HepG2 (cell line): Measurements from ENCODE around the gene TRIM58. TPM values are rescaled to one million over a fixed set of nuclear protein-coding genes. Genes with fewer than 3 reads are reported as not detected.

Experiments used
- ATAC-seq: fragments of 200-7000 bp; cut with Tn5 transposase; 3 replicates; pipeline ENCODE4 v1.9.1; 2020; ENCODE audit warnings: mild to moderate bottlenecking, moderate library complexity
- BruUV-seq: library from RNA; stranded (reverse); fragments of 400-500 nt; replicated peaks from 2 replicates; lab custom pipeline; 2021; lab: Mats Ljungman, UMichigan
- CTCF ChIA-PET: fragments of 300-600 bp; formaldehyde crosslinking; extraction: SDS; loops from one replicate; lab custom pipeline; 2021; ENCODE audit warnings: low total read pairs, inconsistent platforms, low intra/inter-chr PET ratio; lab: Yijun Ruan, JAX
- POLR2A ChIA-PET: fragments of 350-600 bp; sonication (Branson Sonifier 250); formaldehyde crosslinking; loops from one replicate; lab custom pipeline; 2020; ENCODE audit warnings: antibody characterized with exemption, inconsistent platforms; lab: Yijun Ruan, JAX
- DNase-seq: peaks from one replicate; pipeline ENCODE4 v3.0.0-alpha.2; 2015; ENCODE audit warnings: low spot score
- FAIRE-seq: peaks from 3 replicates; lab custom pipeline; 2011; peaks lifted over from hg19 to GRCh38; lab: Jason Lieb, UNC
- H2AFZ ChIP-seq: one replicate; pipeline ENCODE4 v1.6.1; 2011; ENCODE audit warnings: low read length, inconsistent platforms
- H3K27ac ChIP-seq: fragments of 300-600 bp; 3 replicates; pipeline ENCODE4 v1.8.0; 2011; ENCODE audit warnings: mixed run types, mild to moderate bottlenecking, mixed read lengths, low read length, inconsistent platforms; ENCODE audit not compliant: insufficient read depth; ENCODE audit errors: extremely low read length
- H3K27me3 ChIP-seq, 2 experiments: fragments of 200-600 bp in 1 of 2; 2 replicates in 1 of 2; 3 replicates in 1 of 2; pipeline versions ENCODE4 v1.6.0 to v1.8.0; 2011; ENCODE audit warnings: low read length in 2 of 2, mild to moderate bottlenecking in 2 of 2, moderate library complexity in 2 of 2, inconsistent platforms in 1 of 2; ENCODE audit not compliant: insufficient read depth in 2 of 2, control insufficient read depth in 1 of 2
- H3K36me3 ChIP-seq, 2 experiments: fragments of 200-600 bp in 1 of 2; replicated peaks in 1 of 2; 2 replicates in 1 of 2; 3 replicates in 1 of 2; pipeline versions ENCODE4 v1.5.1 to v1.8.0; 2011; ENCODE audit warnings: low read length in 2 of 2, inconsistent platforms in 1 of 2; ENCODE audit not compliant: insufficient read depth in 2 of 2, control insufficient read depth in 1 of 2
- H3K4me1 ChIP-seq: 2 replicates; pipeline ENCODE4 v1.5.1; 2012; ENCODE audit warnings: low read length, inconsistent platforms; ENCODE audit not compliant: insufficient read depth
- H3K4me2 ChIP-seq: 2 replicates; pipeline ENCODE4 v1.6.0; 2011; ENCODE audit warnings: low read depth, low read length, inconsistent platforms
- H3K4me3 ChIP-seq, 3 experiments: fragments of 200-600 bp in 1 of 3; sonication (generic), shearing (Covaris generic) in 1 of 3; replicated peaks in 1 of 3; 2 replicates each; pipeline ENCODE4 v1.5.1; 2011 to 2016; ENCODE audit warnings: low read length in 3 of 3, inconsistent platforms in 2 of 3, low read depth in 2 of 3, mild to moderate bottlenecking in 2 of 3, control low read depth in 1 of 3, mixed read lengths in 1 of 3; ENCODE audit not compliant: insufficient read depth in 1 of 3
- H3K79me2 ChIP-seq: one replicate; pipeline ENCODE4 v1.6.1; 2011; ENCODE audit warnings: low read length, inconsistent platforms; ENCODE audit not compliant: insufficient read depth
- H3K9ac ChIP-seq: 2 replicates; pipeline ENCODE4 v1.6.0; 2011; ENCODE audit warnings: mild to moderate bottlenecking, low read depth, low read length, inconsistent platforms; ENCODE audit not compliant: insufficient read depth
- H3K9me3 ChIP-seq: 2 replicates; pipeline ENCODE4 v1.5.1; 2012; ENCODE audit warnings: mild to moderate bottlenecking, low read length
- H4K20me1 ChIP-seq: 2 replicates; pipeline ENCODE4 v1.6.0; 2011; ENCODE audit warnings: inconsistent platforms, mild to moderate bottlenecking, low read length, moderate library complexity; ENCODE audit not compliant: insufficient read depth
- AHDC1 ChIP-seq: sonication (generic); formaldehyde crosslinking; IDR thresholded peaks from 2 replicates; pipeline ENCODE4 v1.5.1; 2020; ENCODE audit warnings: mild to moderate bottlenecking, missing genetic modification reagents, borderline replicate concordance
- POLR2AphosphoS5 ChIP-seq: IDR thresholded peaks from 2 replicates; pipeline ENCODE4 v1.6.1; 2012; ENCODE audit warnings: low read depth, low read length
- SP4 ChIP-seq: sonication (generic); formaldehyde crosslinking; IDR thresholded peaks from 2 replicates; pipeline ENCODE4 v1.8.1; 2023; ENCODE audit warnings: mild to moderate bottlenecking, missing genetic modification reagents
- ZSCAN20 ChIP-seq: sonication (generic); formaldehyde crosslinking; IDR thresholded peaks from 2 replicates; pipeline ENCODE4 v1.4.0; 2020; ENCODE audit warnings: missing genetic modification reagents, mild to moderate bottlenecking, borderline replicate concordance
- WGBS: methylation state at CpG from one replicate; pipeline ENCODE4 v1.1.6; 2017; ENCODE audit warnings: low lambda C conversion rate; 5-methylcytosine and 5-hydroxymethylcytosine counted together
- in situ Hi-C: cut with HindIII; loops from 2 replicates; pipeline ENCODE4 v1.10.0; 2017; ENCODE audit warnings: low pct_unique_long_range_greater_than_20kb; ENCODE audit not compliant: extremely low pct_ligation_motif_present
- intact Hi-C: fragments of 100-400 bp; cut with micrococcal nuclease; formaldehyde crosslinking; loops from one replicate; pipeline ENCODE4 v1.10.0; 2022; ENCODE audit not compliant: unreplicated experiment
- polyA plus RNA-seq, 8 experiments: library from polyadenylated mRNA; depleted of rRNA in 3 of 8; stranded (reverse) in 7 of 8; unstranded in 1 of 8; fragments of >200 nt; fragmentation: Illumina TruSeq in 4 of 8; extraction: Trizol in 4 of 8; gene quantifications; 2 replicates each; pipeline versions ENCODE4 v1.2.1 to v1.2.3, GENCODE V29; 2011 to 2016; ENCODE audit warnings: low read depth in 4 of 8, missing spikeins in 1 of 8, mixed read lengths in 1 of 8; ENCODE audit not compliant: insufficient read depth in 1 of 8
- total RNA-seq, 5 experiments: library from RNA; depleted of rRNA; stranded (reverse); fragments of >200 nt; fragmentation: Illumina TruSeq; extraction: Trizol; gene quantifications; 2 replicates each; pipeline ENCODE4 v1.2.3, GENCODE V29; 2016; ENCODE audit warnings: low read depth in 1 of 5
- TF ChIP-seq, protein P1 (sequence below): sonication (generic); formaldehyde crosslinking; IDR thresholded peaks from 2 replicates; pipeline ENCODE4 v1.5.0; 2020; ENCODE audit warnings: mild to moderate bottlenecking, low read depth, missing genetic modification reagents, borderline replicate concordance

TRIM58 gene
- total and polyA plus RNA-seq, 2 of the 13 experiments (the other 11 are each of a cell fraction or from before 2014, with no cell fraction given): not detected

- no peaks in the 10 kb centered on the region for H3K4me1 ChIP-seq
- no peak overlapping the region for H2AFZ ChIP-seq
- no peak for TF ChIP-seq AHDC1 (CRISPR knock-in tag)
- TF ChIP-seq, protein P1, sequence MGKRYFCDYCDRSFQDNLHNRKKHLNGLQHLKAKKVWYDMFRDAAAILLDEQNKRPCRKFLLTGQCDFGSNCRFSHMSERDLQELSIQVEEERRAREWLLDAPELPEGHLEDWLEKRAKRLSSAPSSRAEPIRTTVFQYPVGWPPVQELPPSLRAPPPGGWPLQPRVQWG (CRISPR knock-in tag): no peak
- no peak for TF ChIP-seq SP4 (CRISPR knock-in tag)
- TF ChIP-seq ZSCAN20 (CRISPR knock-in tag): no peak
- no peak for TF ChIP-seq POLR2AphosphoS5
- in situ Hi-C loops: no loop called here
- WGBS: 28% methylated on average over 2 of the region's 2 CpGs
- intact Hi-C loops: no loop called here
- no TSS peak for BruUV-seq
- POLR2A ChIA-PET: no interaction called here
- H3K36me3 ChIP-seq: no peaks in the 10 kb centered on the region
- no peaks in the 10 kb centered on the region; a peak in 1 of 5 replicates for H3K27me3 ChIP-seq
- no peak for ATAC-seq
- CTCF ChIA-PET: no interaction called here
- H3K4me3 ChIP-seq: no peak overlapping the region
- no peak overlapping the region for H3K27ac ChIP-seq
- FAIRE-seq: no peak
- H4K20me1 ChIP-seq: no peaks in the 10 kb centered on the region
- H3K79me2 ChIP-seq: no peaks in the 10 kb centered on the region
- no peak overlapping the region for H3K4me2 ChIP-seq
- no peaks in the 10 kb centered on the region for H3K9me3 ChIP-seq
- DNase-seq: no peak
- H3K9ac ChIP-seq: no peak overlapping the region
These were observed 16.2 kb upstream of the TRIM58 start for GRCh38 chr1:247840818-247841217.
